DND-41 (cell line): ENCODE results near the gene PTPRK.

Source experiments
- EZH2 ChIP-seq: IDR thresholded peaks from 3 replicates; pipeline ENCODE4 v1.6.1; 2012; ENCODE audit warnings: borderline replicate concordance, low read depth, mild to moderate bottlenecking, moderate library complexity, low read length, inconsistent platforms; ENCODE audit not compliant: severe bottlenecking
- TF ChIP-seq, protein P1 (sequence below): IDR thresholded peaks from 2 replicates; pipeline ENCODE4 v1.5.1; 2012; ENCODE audit warnings: borderline replicate concordance, low read length, moderate library complexity, mild to moderate bottlenecking; ENCODE audit not compliant: poor library complexity, severe bottlenecking; ENCODE audit errors: extremely low read depth

DNA sequence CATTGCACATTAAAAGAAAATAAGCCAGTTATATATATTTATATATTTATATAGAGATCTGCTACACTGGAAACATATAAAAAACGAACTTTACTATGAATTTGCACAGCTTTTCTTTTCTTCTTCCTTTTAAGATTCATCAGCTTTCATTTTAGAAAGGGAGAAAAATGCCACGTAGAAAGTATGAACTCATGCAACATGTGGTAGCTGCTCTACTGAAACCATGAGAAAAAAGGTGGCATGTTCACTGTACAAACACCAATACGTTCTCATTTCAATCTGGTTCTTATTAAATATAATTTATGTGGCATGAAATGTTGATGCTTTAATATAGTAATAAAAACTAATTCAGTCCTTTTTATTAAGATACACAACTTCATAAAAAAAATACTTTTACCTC lies 550.7 kb downstream of the PTPRK start:
- TF ChIP-seq, protein P1, sequence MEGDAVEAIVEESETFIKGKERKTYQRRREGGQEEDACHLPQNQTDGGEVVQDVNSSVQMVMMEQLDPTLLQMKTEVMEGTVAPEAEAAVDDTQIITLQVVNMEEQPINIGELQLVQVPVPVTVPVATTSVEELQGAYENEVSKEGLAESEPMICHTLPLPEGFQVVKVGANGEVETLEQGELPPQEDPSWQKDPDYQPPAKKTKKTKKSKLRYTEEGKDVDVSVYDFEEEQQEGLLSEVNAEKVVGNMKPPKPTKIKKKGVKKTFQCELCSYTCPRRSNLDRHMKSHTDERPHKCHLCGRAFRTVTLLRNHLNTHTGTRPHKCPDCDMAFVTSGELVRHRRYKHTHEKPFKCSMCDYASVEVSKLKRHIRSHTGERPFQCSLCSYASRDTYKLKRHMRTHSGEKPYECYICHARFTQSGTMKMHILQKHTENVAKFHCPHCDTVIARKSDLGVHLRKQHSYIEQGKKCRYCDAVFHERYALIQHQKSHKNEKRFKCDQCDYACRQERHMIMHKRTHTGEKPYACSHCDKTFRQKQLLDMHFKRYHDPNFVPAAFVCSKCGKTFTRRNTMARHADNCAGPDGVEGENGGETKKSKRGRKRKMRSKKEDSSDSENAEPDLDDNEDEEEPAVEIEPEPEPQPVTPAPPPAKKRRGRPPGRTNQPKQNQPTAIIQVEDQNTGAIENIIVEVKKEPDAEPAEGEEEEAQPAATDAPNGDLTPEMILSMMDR, result no peak
- TF ChIP-seq EZH2, result no peak
